ENCODE measurements around the gene SRMS. TPM values are rescaled to one million over a fixed set of nuclear protein-coding genes. Genes with fewer than 3 reads are reported as not detected.

Gene SRMS
- total RNA-seq, 1 donor from 2014 or later, result not detected

- Histone ChIP-seq H3K36me3 (peaks cover 20% of the 10 kb centered on the region), H3K27ac (no peak overlapping the region), H3K4me1 (peaks cover 10% of the 10 kb centered on the region), H3K27me3 (no peaks in the 10 kb centered on the region), H3K9me3 (no peaks in the 10 kb centered on the region), H3K4me3 (no peak overlapping the region)
- no peak for TF ChIP-seq CTCF (IDR thresholded peaks at IDR 0.05)
- no peak for DNase-seq
- ATAC-seq, result no peak
- intact Hi-C loops (cut with DNase I), result no loop called here
These were observed 8.3 kb upstream of the SRMS start for GRCh38 chr20:63555661-63556381.

- DNase-seq, result no peak
- Histone ChIP-seq H3K27me3 (no peaks in the 10 kb centered on the region), H3K27ac (no peak overlapping the region), H3K9me3 (no peaks in the 10 kb centered on the region), H3K36me3 (peaks cover 8% of the 10 kb centered on the region), H3K4me3 (peak overlapping the region; percentile 63), H3K4me1 (peaks cover 10% of the 10 kb centered on the region)
- intact Hi-C loops (cut with DNase I), result no loop called here
- ATAC-seq, result no peak
- no peak for TF ChIP-seq CTCF (IDR thresholded peaks at IDR 0.05)
These were observed 7.1 kb upstream of the SRMS start for GRCh38 chr20:63554361-63555278.

GRCh38 chr20:63553933-63554290, 6.4 kb upstream of the SRMS start, which contains the start of gene FNDC11:
Gene FNDC11 (plus strand): TSS chr20:63554159. CDS start chr20:63555664, 1,505 bp downstream.
- no peaks in the 10 kb centered on the region for H3K27me3 ChIP-seq
- no peaks in the 10 kb centered on the region for H3K9me3 ChIP-seq
- TF ChIP-seq CTCF (IDR thresholded peaks at IDR 0.05), result no peak
- ATAC-seq (peak; percentile 14), DNase-seq (peak; percentile 78)
- H3K4me3 ChIP-seq, result peak within 1 kb of the TSS; percentile 63
- H3K36me3 ChIP-seq, result peaks cover 7% of the 10 kb centered on the region
- intact Hi-C loops (cut with DNase I), result no loop called here
- peaks cover 10% of the 10 kb centered on the region for H3K4me1 ChIP-seq
- H3K27ac ChIP-seq, result no peak within 1 kb of the TSS

GRCh38 chr20:63553251-63553932, 5.8 kb upstream of the SRMS start:
- H3K36me3 ChIP-seq, result peaks cover 1% of the 10 kb centered on the region
- no peak overlapping the region for H3K27ac ChIP-seq
- DNase-seq (peak; percentile 87), ATAC-seq (peak; percentile 92)
- peak overlapping the region; percentile 63 for H3K4me3 ChIP-seq
- H3K27me3 ChIP-seq, result peaks cover 5% of the 10 kb centered on the region
- intact Hi-C loops (cut with DNase I), result no loop called here
- no peaks in the 10 kb centered on the region for H3K9me3 ChIP-seq
- H3K4me1 ChIP-seq, result peaks cover 10% of the 10 kb centered on the region
- no peak for TF ChIP-seq CTCF (IDR thresholded peaks at IDR 0.05)

GRCh38 chr20:63552481-63553249, 5.1 kb upstream of the SRMS start:
- Histone ChIP-seq H3K4me3 (no peak overlapping the region), H3K27me3 (peaks cover 12% of the 10 kb centered on the region), H3K27ac (no peak overlapping the region), H3K9me3 (no peaks in the 10 kb centered on the region), H3K4me1 (peaks cover 10% of the 10 kb centered on the region), H3K36me3 (no peaks in the 10 kb centered on the region)
- ATAC-seq, result no peak
- intact Hi-C loops (cut with DNase I), result no loop called here
- no peak for TF ChIP-seq CTCF (IDR thresholded peaks at IDR 0.05)
- no peak for DNase-seq
